GM21447 (cell line): ENCODE data around the gene PDLIM5.
"Not testable (repeated sequence)": the region's sequence is repeated elsewhere in the genome, so short reads cannot be mapped to it uniquely, and the experiment has no call there.

Source experiments
- ATAC-seq: cut with Tn5 transposase; IDR thresholded peaks from one replicate; pipeline ENCODE4 v1.9.1; 2021; ENCODE audit not compliant: unreplicated experiment

Gene PDLIM5

GRCh38 chr4:94459462-94460161 is 7.9 kb downstream of the PDLIM5 start:
- ATAC-seq = no peak

- ATAC-seq = no peak
These were observed 9.8 kb downstream of the PDLIM5 start for GRCh38 chr4:94461506-94461905.

GRCh38 chr4:94462572-94462971 is 10.8 kb downstream of the PDLIM5 start:
- no peak for ATAC-seq

- ATAC-seq = no peak
These were observed 12.0 kb downstream of the PDLIM5 start for GRCh38 chr4:94463771-94464170.

GRCh38 chr4:94466371-94466770 is 14.6 kb downstream of the PDLIM5 start:
- ATAC-seq = no peak

GRCh38 chr4:94466923-94467322 is 15.2 kb downstream of the PDLIM5 start:
- ATAC-seq = no peak

- ATAC-seq = no peak
These were observed 16.5 kb downstream of the PDLIM5 start for GRCh38 chr4:94468093-94468769.

- ATAC-seq = peak; percentile 53
These were observed 17.6 kb downstream of the PDLIM5 start for GRCh38 chr4:94469221-94469784.

GRCh38 chr4:94470132-94470531 is 18.4 kb downstream of the PDLIM5 start:
- no peak for ATAC-seq

GRCh38 chr4:94470782-94471181 is 19.0 kb downstream of the PDLIM5 start:
- not testable (repeated sequence) for ATAC-seq

GRCh38 chr4:94472056-94472826 is 20.5 kb downstream of the PDLIM5 start:
- no peak for ATAC-seq

GRCh38 chr4:94475050-94475449 is 23.3 kb downstream of the PDLIM5 start:
- ATAC-seq = no peak

GRCh38 chr4:94475794-94476193 is 24.1 kb downstream of the PDLIM5 start:
- no peak for ATAC-seq

- ATAC-seq = no peak
These were observed 25.5 kb downstream of the PDLIM5 start for GRCh38 chr4:94477227-94477626.

GRCh38 chr4:94478805-94479204 is 27.1 kb downstream of the PDLIM5 start:
- ATAC-seq = not testable (repeated sequence)

- no peak for ATAC-seq
These were observed 27.8 kb downstream of the PDLIM5 start for GRCh38 chr4:94479358-94480141.

- ATAC-seq = no peak
These were observed 28.7 kb downstream of the PDLIM5 start for GRCh38 chr4:94480362-94480951.

- ATAC-seq = no peak
These were observed 32.2 kb downstream of the PDLIM5 start for GRCh38 chr4:94483895-94484294.

GRCh38 chr4:94484818-94485217 is 33.1 kb downstream of the PDLIM5 start:
- no peak for ATAC-seq

- ATAC-seq = no peak
These were observed 34.6 kb downstream of the PDLIM5 start for GRCh38 chr4:94486372-94486801.
